ENCODE data around the gene HSPG2.
"Not testable (repeated sequence)": the region's sequence is repeated elsewhere in the genome, so short reads cannot be mapped to it uniquely, and the experiment has no call there.

HSPG2 gene

GRCh38 chr1:21783679-21784603 lies 153.2 kb downstream of the HSPG2 start:
- DNase-seq (ENCODE audit: low read depth) = no peak

- peak; percentile 94 for DNase-seq (ENCODE audit: low read depth)
These were observed 154.0 kb downstream of the HSPG2 start, which contains the start of gene USP48 for GRCh38 chr1:21782868-21783678. USP48 (minus strand) TSS chr1:21783149; CDS start chr1:21782957, 192 bp downstream.

GRCh38 chr1:21782349-21782867 lies 154.7 kb downstream of the HSPG2 start:
- DNase-seq (ENCODE audit: low read depth) = peak; percentile 36

GRCh38 chr1:21781815-21782348 lies 155.2 kb downstream of the HSPG2 start:
- no peak for DNase-seq (ENCODE audit: low read depth)

GRCh38 chr1:21779613-21780521 lies 157.2 kb downstream of the HSPG2 start:
- DNase-seq (ENCODE audit: low read depth) = no peak

- no peak for DNase-seq (ENCODE audit: low read depth)
These were observed 158.7 kb downstream of the HSPG2 start for GRCh38 chr1:21778405-21778727.

GRCh38 chr1:21776925-21777324 lies 160.2 kb downstream of the HSPG2 start:
- DNase-seq (ENCODE audit: low read depth) = not testable (repeated sequence)

- no peak for DNase-seq (ENCODE audit: low read depth)
These were observed 161.0 kb downstream of the HSPG2 start for GRCh38 chr1:21775985-21776562.

- no peak for DNase-seq (ENCODE audit: low read depth)
These were observed 161.6 kb downstream of the HSPG2 start for GRCh38 chr1:21775550-21775914.

- no peak for DNase-seq (ENCODE audit: low read depth)
These were observed 162.1 kb downstream of the HSPG2 start for GRCh38 chr1:21774835-21775549.

- no peak for DNase-seq (ENCODE audit: low read depth)
These were observed 163.5 kb downstream of the HSPG2 start for GRCh38 chr1:21773585-21773984.
